Measurements from ENCODE around the gene ROR2.

GRCh38 chr9:91603932-91604331 is 346.1 kb downstream of the ROR2 start:
- no peak for TF ChIP-seq CTCF (conservative IDR thresholded peaks at IDR 0.05 in 1 of 2, IDR thresholded peaks at IDR 0.05 in 1 of 2; ENCODE audit: extremely low read depth in 1 of 2, insufficient read depth in 1 of 2, low read depth in 1 of 2, low read length in 2 of 2)
- no peak for TF ChIP-seq EZH2 (IDR thresholded peaks at IDR 0.05; ENCODE audit: borderline replicate concordance, low read length)

Data from mammary epithelial cell (primary cell).